ENCODE measurements around the gene PMP22. TPM values are rescaled to one million over a fixed set of nuclear protein-coding genes. Genes with fewer than 3 reads are reported as not detected.

PMP22 gene
- total RNA-seq, 1 experiment from 2014 or later, result 1.7 TPM

DNA sequence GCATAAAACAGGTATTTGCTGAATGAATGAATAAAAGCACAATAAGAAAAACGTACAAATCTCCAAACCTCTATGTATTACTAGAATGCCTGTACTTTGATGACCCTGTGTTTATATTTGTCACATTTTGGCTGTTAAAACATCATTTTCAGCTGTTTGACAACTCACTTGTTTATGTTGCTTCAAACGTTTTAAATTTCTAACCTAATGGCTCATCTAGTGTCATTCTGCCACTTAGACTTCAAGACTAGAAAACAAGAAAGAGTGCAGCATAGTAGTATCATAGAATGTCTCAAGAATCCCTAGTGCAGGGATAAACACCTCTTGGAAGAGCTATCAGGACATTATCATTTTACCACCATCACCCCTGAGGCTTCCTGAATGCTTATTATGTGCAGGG is 19.4 kb upstream of the PMP22 start:
- TF ChIP-seq, protein P1, sequence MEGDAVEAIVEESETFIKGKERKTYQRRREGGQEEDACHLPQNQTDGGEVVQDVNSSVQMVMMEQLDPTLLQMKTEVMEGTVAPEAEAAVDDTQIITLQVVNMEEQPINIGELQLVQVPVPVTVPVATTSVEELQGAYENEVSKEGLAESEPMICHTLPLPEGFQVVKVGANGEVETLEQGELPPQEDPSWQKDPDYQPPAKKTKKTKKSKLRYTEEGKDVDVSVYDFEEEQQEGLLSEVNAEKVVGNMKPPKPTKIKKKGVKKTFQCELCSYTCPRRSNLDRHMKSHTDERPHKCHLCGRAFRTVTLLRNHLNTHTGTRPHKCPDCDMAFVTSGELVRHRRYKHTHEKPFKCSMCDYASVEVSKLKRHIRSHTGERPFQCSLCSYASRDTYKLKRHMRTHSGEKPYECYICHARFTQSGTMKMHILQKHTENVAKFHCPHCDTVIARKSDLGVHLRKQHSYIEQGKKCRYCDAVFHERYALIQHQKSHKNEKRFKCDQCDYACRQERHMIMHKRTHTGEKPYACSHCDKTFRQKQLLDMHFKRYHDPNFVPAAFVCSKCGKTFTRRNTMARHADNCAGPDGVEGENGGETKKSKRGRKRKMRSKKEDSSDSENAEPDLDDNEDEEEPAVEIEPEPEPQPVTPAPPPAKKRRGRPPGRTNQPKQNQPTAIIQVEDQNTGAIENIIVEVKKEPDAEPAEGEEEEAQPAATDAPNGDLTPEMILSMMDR (IDR thresholded peaks at IDR 0.05; ENCODE audit: unreplicated experiment), result no peak
- no TSS peak for BruUV-seq (replicated peaks)
- intact Hi-C loops (cut with micrococcal nuclease; ENCODE audit: unreplicated experiment), result no loop called here
- Mint-ChIP-seq H3K27ac (ENCODE audit: unreplicated experiment) (no peak overlapping the region), H3K4me3 (ENCODE audit: low read depth, unreplicated experiment) (no peak overlapping the region), H3K4me1 (ENCODE audit: low read depth, unreplicated experiment) (no peaks in the 10 kb centered on the region), H3K36me3 (ENCODE audit: insufficient read depth, unreplicated experiment) (peaks cover 2% of the 10 kb centered on the region), H3K27me3 (ENCODE audit: unreplicated experiment) (peaks cover 14% of the 10 kb centered on the region), H3K9me3 (ENCODE audit: low read depth, unreplicated experiment) (no peaks in the 10 kb centered on the region)
- no peak for DNase-seq
- CTCF ChIA-PET, result no interaction called here

DNA sequence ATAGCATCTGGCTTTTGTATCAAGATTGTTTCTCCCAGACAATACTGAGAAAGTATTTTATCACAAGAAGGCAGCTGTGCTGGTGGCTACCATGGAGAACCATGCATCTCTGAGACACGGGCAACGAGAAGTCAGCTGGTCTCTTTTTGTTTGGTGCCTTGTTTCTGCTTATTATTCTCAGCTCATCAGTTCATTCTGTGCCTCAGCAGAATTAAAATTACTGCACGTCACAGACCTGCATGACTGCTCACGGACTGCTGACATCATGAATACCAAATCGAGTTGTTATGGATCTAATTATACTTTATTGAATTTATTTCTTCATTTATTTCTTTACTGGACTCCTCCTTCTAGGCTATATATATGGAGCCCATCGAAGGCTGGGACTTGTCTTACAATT is 19.0 kb upstream of the PMP22 start:
- Mint-ChIP-seq H3K27ac (ENCODE audit: unreplicated experiment) (no peak overlapping the region), H3K4me3 (ENCODE audit: low read depth, unreplicated experiment) (no peak overlapping the region), H3K36me3 (ENCODE audit: insufficient read depth, unreplicated experiment) (no peaks in the 10 kb centered on the region), H3K27me3 (ENCODE audit: unreplicated experiment) (peaks cover 14% of the 10 kb centered on the region), H3K9me3 (ENCODE audit: low read depth, unreplicated experiment) (no peaks in the 10 kb centered on the region), H3K4me1 (ENCODE audit: low read depth, unreplicated experiment) (no peaks in the 10 kb centered on the region)
- DNase-seq, result no peak
- intact Hi-C loops (cut with micrococcal nuclease; ENCODE audit: unreplicated experiment), result no loop called here
- CTCF ChIA-PET, result no interaction called here
- TF ChIP-seq, protein P1 (IDR thresholded peaks at IDR 0.05; ENCODE audit: unreplicated experiment), result no peak
- no TSS peak for BruUV-seq (replicated peaks)

DNA sequence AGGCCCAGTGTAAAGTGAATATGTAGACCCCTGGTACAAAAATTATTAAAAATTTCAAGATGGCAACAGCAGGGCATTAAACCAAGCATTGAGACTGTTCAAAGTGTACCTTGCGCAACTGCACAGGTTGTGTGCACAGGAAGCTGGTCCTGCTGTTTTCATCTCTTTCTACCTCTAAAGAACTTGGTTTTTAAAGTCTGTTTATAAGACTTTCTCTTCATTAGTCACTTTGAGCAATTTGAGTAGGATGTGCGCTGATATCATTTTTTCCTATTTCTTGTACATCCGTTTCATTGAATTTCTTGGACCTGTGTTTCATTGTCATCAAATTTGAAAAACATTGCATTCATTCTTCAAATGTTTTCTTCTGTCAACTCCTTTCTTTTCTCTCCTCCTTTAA is 16.8 kb upstream of the PMP22 start:
- H3K4me3 Mint-ChIP-seq (ENCODE audit: low read depth, unreplicated experiment), result no peak overlapping the region
- intact Hi-C loops (cut with micrococcal nuclease; ENCODE audit: unreplicated experiment), result no loop called here
- peaks cover 14% of the 10 kb centered on the region for H3K27me3 Mint-ChIP-seq (ENCODE audit: unreplicated experiment)
- TF ChIP-seq, protein P1 (IDR thresholded peaks at IDR 0.05; ENCODE audit: unreplicated experiment), result no peak
- BruUV-seq (replicated peaks), result no TSS peak
- no peaks in the 10 kb centered on the region for H3K36me3 Mint-ChIP-seq (ENCODE audit: insufficient read depth, unreplicated experiment)
- no peaks in the 10 kb centered on the region for H3K9me3 Mint-ChIP-seq (ENCODE audit: low read depth, unreplicated experiment)
- H3K27ac Mint-ChIP-seq (ENCODE audit: unreplicated experiment), result no peak overlapping the region
- CTCF ChIA-PET, result no interaction called here
- H3K4me1 Mint-ChIP-seq (ENCODE audit: low read depth, unreplicated experiment), result no peaks in the 10 kb centered on the region
- DNase-seq, result no peak

DNA sequence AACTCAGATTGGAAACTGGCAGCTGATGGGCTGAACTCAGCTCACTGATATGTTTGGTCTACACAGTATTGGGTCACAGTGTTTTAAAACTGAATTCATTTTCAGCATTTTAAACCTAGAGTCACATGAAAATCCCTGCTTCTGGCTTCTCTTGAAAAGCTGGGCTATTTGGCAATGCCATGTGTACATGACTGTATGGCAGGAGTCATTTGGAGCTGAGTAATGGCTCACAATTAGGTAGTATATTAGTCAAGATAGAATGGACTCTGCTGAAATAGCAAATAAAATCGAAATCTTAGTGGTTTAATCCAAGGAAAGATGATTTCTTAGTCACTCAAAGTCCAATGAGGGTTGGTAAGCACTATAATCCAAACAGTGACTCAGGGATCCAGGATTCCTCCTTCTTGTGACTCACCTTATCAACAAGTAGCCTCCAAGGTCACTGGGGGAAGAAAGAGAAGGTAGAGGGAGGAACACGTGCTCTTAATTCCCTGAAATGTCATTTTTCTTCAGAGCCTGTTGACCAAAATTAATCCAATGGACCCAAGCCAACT is 13.9 kb upstream of the PMP22 start:
- TF ChIP-seq, protein P1 (IDR thresholded peaks at IDR 0.05; ENCODE audit: unreplicated experiment), result no peak
- CTCF ChIA-PET, result no interaction called here
- Mint-ChIP-seq H3K4me1 (ENCODE audit: low read depth, unreplicated experiment) (no peaks in the 10 kb centered on the region), H3K27ac (ENCODE audit: unreplicated experiment) (no peak overlapping the region), H3K4me3 (ENCODE audit: low read depth, unreplicated experiment) (no peak overlapping the region), H3K27me3 (ENCODE audit: unreplicated experiment) (peaks cover 14% of the 10 kb centered on the region), H3K36me3 (ENCODE audit: insufficient read depth, unreplicated experiment) (no peaks in the 10 kb centered on the region), H3K9me3 (ENCODE audit: low read depth, unreplicated experiment) (peaks cover 2% of the 10 kb centered on the region)
- intact Hi-C loops (cut with micrococcal nuclease; ENCODE audit: unreplicated experiment), result no loop called here
- DNase-seq, result no peak
- no TSS peak for BruUV-seq (replicated peaks)
